ENCODE measurements around the gene SLC27A5. TPM values are rescaled to one million over a fixed set of nuclear protein-coding genes. Genes with fewer than 3 reads are reported as not detected.

SLC27A5 gene
- total and polyA plus RNA-seq, 9 of the 15 experiments (the other 6 are each of a cell fraction or from before 2014, with no cell fraction given): 42.2 to 318 (median 64.7) TPM

DNA sequence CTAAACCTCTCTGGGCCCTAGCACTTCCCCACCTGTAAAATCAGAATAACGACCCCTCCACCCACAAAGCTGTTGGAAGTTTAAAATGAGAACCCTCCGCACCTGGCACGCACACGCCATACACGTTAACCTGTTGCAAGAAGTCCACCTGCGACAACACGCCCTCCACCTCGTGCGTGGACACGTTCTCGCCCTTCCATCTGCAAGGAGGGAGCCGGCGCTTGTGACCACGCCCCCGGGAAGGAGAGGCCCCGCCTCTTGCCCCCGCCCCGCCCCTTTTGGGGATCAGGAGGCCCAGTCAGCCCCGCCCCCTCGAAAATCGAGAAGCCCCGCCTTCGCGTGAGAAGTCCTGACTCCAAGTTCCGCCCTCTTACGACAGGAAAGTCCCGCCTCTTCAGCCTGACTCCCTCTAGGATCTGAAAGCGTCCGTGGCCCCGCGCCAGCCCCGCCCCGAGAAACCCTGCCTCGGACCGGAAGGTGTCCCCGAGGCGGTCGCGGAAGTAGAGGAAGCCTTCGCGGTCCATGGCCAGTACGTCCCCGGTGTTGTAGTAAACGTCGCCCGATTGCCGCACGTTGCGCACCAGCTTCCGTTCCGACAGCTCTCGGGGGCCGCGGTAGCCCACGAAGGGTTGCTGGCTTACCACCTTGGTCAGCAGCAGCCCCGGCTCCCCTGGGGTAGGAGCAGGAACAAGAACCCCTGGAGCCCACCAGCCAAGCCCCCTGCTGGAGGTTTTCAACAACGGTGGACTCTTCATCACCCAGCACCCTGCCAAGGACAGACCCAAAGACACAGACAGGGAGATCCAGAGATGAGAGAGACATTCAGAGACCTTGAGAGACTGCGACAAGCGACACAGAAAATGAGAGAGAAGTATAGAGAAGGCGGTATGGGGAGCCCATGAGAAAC, 12.5 kb downstream of the SLC27A5 start (continued):
- TF ChIP-seq, protein P1, sequence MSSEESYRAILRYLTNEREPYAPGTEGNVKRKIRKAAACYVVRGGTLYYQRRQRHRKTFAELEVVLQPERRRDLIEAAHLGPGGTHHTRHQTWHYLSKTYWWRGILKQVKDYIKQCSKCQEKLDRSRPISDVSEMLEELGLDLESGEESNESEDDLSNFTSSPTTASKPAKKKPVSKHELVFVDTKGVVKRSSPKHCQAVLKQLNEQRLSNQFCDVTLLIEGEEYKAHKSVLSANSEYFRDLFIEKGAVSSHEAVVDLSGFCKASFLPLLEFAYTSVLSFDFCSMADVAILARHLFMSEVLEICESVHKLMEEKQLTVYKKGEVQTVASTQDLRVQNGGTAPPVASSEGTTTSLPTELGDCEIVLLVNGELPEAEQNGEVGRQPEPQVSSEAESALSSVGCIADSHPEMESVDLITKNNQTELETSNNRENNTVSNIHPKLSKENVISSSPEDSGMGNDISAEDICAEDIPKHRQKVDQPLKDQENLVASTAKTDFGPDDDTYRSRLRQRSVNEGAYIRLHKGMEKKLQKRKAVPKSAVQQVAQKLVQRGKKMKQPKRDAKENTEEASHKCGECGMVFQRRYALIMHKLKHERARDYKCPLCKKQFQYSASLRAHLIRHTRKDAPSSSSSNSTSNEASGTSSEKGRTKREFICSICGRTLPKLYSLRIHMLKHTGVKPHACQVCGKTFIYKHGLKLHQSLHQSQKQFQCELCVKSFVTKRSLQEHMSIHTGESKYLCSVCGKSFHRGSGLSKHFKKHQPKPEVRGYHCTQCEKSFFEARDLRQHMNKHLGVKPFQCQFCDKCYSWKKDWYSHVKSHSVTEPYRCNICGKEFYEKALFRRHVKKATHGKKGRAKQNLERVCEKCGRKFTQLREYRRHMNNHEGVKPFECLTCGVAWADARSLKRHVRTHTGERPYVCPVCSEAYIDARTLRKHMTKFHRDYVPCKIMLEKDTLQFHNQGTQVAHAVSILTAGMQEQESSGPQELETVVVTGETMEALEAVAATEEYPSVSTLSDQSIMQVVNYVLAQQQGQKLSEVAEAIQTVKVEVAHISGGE (CRISPR knock-in tag; IDR thresholded peaks at IDR 0.05): peak; percentile 97 to 100 (median 98)
- TF ChIP-seq, protein P2, sequence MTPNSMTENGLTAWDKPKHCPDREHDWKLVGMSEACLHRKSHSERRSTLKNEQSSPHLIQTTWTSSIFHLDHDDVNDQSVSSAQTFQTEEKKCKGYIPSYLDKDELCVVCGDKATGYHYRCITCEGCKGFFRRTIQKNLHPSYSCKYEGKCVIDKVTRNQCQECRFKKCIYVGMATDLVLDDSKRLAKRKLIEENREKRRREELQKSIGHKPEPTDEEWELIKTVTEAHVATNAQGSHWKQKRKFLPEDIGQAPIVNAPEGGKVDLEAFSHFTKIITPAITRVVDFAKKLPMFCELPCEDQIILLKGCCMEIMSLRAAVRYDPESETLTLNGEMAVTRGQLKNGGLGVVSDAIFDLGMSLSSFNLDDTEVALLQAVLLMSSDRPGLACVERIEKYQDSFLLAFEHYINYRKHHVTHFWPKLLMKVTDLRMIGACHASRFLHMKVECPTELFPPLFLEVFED (CRISPR knock-in tag; conservative IDR thresholded peaks at IDR 0.05): peak; percentile 78; the same call in 1 of the 2 replicates
- no peak for TF ChIP-seq KAT2B (IDR thresholded peaks at IDR 0.05; ENCODE audit: low read depth, low read length)
- no peak for TF ChIP-seq SRSF7 (optimal IDR thresholded peaks at IDR 0.05; ENCODE audit: low read depth, low read length)
- TF ChIP-seq, protein P3, sequence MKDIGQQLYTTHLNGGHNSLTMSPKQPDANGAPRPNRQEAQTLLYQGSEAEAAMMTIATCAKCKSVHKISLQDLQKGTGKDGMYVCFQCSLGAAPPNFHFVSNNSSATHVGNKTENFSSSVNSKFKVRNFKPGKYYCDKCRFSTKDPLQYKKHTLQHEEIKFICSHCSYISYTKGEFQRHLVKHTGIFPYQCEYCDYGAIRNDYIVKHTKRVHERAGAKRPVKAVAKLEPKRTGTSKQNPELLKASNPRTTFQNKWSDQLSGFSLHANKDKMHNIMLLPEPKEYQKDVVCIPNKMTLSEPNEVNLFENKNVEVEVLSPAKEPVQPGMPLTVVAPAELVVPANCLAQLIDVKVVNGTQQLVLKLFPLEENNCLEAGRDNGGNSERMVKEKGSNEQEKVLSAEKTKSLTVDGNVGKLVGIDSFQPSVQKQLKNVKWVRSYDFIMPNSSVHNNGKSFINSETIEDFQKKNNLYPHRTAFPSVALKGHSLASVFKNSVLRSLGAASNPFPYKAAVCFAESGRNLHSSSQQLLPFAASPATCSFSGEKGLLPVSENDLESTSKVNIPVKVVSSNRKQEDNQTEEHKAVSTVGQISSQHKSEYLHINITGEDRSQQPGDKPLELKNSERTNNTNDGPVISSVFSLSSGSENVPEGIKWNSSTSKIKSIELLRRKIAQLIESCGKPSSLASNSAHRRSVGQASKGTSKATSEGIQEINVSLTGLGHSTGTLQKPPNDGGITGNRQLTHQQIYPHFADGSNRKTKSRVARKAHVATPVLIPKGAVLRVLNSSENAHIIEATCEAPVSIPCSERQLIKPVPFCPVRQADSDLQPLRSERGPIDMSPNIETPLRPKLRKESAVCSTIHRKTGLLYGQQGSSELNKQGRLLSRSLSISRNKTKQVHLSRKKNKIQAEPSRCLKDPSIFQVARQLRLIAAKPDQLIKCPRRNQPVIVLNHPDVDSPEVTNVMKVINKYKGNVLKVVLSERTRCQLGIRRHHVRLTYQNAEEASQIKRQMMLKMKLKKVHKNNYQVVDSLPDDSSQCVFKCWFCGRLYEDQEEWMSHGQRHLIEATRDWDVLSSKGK (CRISPR knock-in tag; IDR thresholded peaks at IDR 0.05): no peak
- TF ChIP-seq NFATC3 (IDR thresholded peaks at IDR 0.05): no peak
- no peak for TF ChIP-seq NFE2L1 (tag; IDR thresholded peaks at IDR 0.05; ENCODE audit: borderline replicate concordance, low read depth)
- no peak for TF ChIP-seq PTRF (tag; IDR thresholded peaks at IDR 0.05)
- TF ChIP-seq ARID1B (IDR thresholded peaks at IDR 0.05): peak; percentile 37; the same call in 1 of the 2 replicates
- TF ChIP-seq NFRKB (IDR thresholded peaks at IDR 0.05; ENCODE audit: low read depth): 0 out of 2 replicates have a peak, but pooled peaks have one; percentile 62
- TF ChIP-seq SMARCC2 (IDR thresholded peaks at IDR 0.05; ENCODE audit: low read depth): no peak
- TF ChIP-seq ZNF699 (CRISPR knock-in tag; IDR thresholded peaks at IDR 0.05; ENCODE audit: insufficient replicate concordance): no peak
- peak; percentile 99 for TF ChIP-seq ZEB2 (IDR thresholded peaks at IDR 0.05)
- TF ChIP-seq NBN (IDR thresholded peaks at IDR 0.05; ENCODE audit: low read depth): peak; percentile 76; the same call in 1 of the 2 replicates
- no peak for TF ChIP-seq ZNF551 (CRISPR knock-in tag; IDR thresholded peaks at IDR 0.05)
- TF ChIP-seq, protein P4, sequence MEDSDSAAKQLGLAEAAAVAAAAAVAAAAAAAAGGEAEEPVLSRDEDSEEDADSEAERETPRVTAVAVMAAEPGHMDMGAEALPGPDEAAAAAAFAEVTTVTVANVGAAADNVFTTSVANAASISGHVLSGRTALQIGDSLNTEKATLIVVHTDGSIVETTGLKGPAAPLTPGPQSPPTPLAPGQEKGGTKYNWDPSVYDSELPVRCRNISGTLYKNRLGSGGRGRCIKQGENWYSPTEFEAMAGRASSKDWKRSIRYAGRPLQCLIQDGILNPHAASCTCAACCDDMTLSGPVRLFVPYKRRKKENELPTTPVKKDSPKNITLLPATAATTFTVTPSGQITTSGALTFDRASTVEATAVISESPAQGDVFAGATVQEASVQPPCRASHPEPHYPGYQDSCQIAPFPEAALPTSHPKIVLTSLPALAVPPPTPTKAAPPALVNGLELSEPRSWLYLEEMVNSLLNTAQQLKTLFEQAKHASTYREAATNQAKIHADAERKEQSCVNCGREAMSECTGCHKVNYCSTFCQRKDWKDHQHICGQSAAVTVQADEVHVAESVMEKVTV (CRISPR knock-in tag; IDR thresholded peaks at IDR 0.05): no peak

Measured in K562 (cell line).